Stimulated activated CD4-positive, alpha-beta T cell treated with anti-CD3 and anti-CD28 coated beads, Interleukin-1b, Interleukin-23, amount 100 ng/mL, for 24 hours (primary cell): ENCODE measurements around the gene IDE.
"Not testable (repeated sequence)": the region's sequence is repeated elsewhere in the genome, so short reads cannot be mapped to it uniquely, and the experiment has no call there.

Experiments used
- DNase-seq, 4 experiments: peaks; one replicate each; pipeline ENCODE4 v3.0.0-alpha.2; 2020; ENCODE audit warnings: low read depth in 4 of 4, low spot score in 1 of 4

Gene IDE

DNA sequence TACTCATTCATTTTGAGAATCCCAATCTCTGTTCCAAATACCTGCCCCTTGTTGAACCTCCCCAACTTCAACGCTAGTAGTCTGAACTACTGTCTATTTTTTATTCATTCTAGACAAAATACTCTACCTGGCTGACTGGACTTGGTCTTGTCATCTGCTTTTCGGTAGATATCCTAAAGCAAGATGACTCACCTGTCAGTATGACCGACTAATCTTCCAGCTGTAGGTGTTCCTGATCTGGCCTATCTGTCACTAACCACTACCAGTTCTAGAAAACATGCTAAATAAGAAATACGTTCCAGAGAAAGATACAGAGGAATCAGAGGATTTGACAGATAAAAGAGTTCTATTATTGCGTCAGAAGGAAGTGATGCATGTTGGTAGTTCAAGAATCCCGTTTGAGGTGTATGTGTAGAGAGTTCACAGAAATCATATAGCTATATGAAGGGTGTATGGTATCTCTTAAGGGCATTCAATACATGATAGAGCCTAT, 81.1 kb downstream of the IDE start:
- DNase-seq, result no peak

DNA sequence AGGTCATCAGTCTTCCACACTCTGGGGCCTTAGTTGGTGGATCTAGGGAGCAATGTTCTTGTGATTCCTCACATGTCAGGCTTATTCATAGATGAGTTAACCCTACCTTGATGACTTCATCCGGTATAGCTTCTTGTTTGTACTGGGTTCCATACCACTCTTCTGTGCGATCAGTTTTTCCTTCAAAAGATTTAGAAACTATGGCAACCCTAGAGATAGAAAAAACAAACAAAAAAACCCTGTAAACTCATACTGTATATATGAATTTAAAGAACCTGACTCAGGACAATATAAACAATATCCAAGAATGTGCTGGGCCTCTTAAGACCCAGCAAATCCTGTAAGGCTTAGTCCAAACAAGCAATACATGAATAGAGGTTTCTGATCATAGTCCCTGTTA, 83.5 kb downstream of the IDE start:
- no peak for DNase-seq

DNA sequence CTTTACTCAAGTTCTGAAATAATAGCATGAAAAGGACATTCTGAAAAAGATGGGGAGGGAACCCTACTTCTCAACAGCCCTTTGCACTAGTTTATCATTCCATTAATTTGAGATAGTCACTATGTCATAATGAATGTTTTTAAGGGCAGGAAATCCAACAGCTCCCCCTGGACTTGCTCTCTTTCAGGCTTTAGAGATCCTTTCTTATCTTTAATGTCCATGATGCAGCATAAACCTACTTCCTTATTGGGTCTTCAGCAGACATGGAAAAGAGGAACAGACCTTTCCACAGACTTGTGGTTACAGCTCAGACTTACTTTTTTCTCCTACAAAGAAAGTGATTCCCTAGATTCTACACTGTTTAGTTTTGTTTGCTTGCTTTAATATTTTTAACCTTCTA, 87.3 kb downstream of the IDE start:
- DNase-seq, result no peak

DNA sequence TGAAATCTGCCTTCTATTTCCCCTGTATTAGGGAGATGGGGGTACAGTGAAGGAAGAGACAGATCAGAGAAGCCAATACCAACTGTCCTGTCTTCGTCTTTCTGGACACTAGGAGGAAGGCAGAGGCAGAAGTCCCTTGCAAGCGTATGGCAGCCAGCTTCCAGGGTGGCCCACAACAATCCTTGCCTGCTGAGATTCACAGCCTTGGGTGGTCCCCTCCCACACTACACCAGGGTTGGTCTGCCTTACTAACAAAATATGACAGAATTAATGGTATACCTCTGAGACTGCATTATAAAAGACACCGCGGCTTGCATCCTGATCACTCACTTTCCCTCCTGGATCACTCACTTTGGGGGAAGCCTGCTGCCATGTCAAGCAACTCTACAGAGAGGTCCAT, 90.4 kb downstream of the IDE start:
- no peak for DNase-seq

DNA sequence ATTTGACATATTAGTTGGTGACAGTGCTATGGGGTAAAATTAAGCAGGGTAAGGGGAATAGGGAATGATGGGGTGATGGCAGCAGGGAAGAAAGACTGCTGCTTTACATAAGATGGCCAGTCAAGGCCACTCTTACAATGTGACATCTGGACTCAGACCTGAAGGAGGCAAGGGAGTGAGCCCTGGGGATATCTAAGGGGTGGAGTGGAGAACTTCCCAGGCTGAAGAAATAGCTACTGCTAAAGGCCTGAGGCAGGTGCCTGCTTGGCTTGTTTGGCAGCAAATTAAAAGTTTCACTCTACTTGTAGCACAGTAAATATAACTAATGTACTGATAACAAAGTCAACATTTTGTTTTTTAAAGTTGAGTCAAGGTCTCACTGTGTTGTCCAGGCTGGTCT, 93.5 kb downstream of the IDE start:
- no peak for DNase-seq

DNA sequence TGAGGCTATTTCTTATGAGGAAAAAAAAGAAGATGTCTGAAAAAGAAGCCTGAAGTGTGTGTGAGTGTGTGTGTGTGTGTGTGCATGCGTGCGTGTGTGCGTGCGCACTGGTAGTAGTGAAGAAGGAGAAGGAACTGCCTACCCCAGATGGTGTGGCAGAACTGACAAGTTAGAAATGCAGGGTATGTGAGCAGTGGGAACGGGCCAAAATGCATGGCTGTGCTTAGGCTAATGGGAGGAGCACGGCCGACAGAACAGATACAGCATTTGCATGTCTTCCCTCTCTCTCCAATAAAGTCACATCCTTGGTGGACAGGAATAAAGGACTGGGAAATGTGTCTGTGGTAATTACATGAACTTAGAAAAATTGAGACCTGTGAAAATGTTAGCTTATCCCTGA, 94.3 kb downstream of the IDE start:
- no peak for DNase-seq

DNA sequence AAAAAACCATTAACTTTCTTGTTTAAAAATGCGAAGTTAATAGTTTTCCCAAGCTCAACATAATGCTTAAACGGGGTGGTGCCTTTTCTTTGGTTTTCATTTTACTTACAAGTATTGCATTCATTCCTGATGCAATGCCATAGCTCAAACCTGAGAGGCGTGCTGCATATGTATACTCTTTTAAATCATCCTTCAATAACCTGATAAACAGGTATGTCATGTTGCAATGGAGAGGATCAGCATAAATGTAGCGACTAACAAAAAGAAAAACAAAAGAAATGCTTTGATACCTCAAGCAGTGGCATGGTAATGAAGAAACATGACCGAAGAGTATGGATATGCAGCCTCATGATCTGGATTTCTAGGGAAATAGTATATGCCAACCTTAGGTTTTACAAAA, 95.4 kb downstream of the IDE start:
- no peak for DNase-seq

DNA sequence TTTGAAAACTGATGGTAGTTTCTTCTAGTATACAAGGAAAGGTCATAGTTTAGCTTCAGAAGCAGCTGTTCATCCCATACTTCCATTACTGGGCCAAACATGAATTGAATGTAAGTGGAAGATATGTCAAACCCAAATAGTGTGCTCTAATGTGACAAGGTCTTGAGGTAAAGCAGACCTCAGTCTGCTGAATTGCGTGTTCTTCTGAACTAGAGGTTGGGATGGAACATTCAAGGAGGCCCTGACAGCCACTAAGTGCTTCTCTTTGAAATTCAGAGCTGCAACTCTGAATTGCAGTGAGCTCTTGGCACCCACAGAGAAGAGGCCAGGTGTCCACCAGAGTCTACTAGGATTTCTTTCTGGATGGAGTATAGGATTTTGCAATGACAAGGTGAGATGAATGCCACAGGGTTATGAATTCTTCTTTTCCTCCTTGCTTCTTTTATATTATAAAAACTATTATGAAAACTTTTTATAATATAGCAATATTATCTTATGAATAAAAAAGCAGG, 98.5 kb downstream of the IDE start:
- DNase-seq, result no peak

DNA sequence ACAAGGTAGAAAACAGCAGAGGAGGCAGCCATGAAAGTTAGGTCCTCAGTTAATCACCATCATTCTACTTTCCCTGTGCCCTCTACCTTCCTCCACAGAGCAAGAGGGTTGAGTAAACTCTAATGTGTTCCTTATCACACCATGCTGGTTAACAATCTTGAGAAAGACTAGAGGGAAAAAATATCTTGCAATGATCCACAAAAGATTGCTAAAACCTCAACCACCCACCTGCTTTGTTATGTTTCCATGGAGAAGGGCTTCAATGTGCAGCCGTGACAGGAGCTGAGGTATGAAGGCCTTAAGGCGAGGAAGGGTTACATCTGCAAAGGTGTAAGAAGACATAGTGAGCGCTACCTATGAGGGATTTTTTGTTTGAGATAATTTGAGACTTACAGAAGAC, 103.9 kb downstream of the IDE start:
- DNase-seq, result no peak

DNA sequence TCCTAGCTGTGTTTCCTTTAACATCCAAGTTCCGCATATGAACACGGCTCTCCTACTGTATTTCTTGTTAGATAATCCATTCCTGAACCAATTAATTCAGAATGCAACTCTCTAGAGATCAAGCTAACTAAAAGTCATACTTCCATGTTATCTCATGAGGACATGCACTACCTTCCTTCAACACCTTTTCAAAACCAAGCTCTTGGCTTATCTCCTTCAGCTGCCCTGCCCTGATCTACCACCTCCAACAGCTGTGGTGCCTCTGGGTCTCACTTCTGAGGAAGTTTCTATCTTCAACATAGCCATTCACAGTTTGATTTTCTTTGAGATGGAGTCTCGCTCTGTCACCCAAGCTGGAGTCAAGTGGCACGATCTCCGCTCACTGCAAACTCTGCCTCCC, 109.5 kb downstream of the IDE start:
- DNase-seq, result no peak

DNA sequence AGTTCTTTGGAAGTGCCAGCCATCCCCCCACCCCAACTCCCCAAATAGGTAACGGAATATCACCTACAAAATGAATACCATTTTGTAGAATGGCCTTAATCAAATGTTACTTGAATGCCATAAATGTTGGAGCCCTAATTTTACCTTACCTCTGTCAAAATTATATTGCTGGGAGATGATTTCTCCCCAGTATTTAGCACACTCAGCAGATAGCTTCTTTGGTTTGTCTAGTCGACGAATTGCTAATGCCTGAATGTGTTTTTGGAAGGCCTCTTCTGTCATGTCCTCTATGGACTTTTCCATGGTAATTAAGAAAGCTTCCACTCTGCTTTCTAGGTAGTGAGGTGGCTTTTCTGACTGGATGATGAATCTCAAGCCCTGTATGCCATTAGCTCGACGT, 110.3 kb downstream of the IDE start:
- no peak for DNase-seq

DNA sequence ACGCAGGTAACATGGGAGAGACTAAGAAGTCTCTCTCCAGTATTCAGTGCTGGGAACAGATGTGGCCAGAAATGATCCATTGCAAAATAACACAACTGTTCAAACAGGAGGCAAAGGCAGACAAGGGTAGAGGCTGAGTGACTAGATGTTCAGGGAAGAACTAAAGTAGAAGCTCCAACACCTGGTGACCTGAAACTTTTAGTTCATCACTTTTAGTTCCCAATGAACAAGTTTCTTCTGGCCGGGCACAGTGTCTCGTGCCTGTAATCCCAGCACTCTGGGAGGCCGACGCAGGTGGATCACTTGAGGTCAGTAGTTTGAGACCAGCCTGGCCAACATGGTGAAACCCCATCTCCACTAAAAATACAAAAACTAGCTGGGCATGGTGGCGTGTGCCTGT, 118.9 kb downstream of the IDE start:
- not testable (repeated sequence) for DNase-seq

DNA sequence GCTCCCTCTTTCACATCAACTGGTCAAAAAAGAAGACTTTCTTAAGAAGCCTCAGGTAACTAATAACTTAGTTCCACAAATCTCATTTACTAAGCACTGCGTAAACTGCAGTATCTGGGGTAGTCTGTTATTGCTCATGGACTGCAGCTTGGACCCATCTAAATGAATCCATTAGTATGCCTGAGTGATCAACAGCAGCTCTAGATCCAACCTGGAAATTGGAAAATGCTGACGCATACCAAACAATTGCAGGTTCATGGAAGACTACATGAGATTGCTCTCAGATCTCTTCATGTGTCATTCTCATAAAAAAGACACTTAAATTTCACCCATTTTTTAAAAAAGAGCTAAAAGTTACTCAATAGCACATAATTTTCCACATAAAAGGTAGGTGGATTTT, 121.6 kb downstream of the IDE start:
- DNase-seq, result no peak

DNA sequence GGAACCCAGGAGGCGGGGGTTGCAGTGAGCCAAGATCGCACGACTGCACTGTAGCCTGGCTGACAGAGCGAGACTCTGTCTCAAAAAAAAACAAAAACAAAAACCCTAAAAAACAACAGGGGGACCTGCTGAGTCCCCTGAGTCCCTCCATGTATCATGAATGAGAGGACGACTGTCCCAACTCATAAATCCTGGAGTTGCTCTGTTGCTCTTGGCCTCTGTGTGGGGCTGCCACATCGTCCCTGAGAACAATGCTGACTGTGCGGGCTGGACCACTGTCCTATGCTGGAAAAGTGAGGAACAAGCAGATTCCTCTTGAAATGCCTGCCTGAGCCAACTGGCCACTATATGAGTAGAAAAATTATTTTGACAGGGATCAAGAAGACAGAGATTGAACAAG, 122.5 kb downstream of the IDE start:
- no peak for DNase-seq

DNA sequence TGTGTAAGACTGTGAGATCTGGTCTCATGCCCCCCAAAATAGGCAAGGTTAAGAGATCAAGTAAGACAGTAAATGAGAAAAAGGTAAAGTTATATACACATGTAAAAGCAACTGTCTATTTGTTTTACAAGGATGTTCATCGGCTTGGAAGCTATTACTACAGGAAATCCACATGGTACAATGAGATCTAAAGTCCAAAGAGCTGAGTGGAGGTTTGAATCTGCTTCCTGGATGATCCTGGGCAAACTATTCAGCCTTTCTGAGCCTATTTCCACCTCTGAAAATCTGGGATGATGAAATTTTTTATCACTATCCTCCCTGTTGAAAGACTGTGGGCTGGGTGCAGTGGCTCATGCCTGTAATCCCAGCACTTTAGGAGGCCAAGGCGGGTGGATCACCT, 123.0 kb downstream of the IDE start:
- no peak for DNase-seq

DNA sequence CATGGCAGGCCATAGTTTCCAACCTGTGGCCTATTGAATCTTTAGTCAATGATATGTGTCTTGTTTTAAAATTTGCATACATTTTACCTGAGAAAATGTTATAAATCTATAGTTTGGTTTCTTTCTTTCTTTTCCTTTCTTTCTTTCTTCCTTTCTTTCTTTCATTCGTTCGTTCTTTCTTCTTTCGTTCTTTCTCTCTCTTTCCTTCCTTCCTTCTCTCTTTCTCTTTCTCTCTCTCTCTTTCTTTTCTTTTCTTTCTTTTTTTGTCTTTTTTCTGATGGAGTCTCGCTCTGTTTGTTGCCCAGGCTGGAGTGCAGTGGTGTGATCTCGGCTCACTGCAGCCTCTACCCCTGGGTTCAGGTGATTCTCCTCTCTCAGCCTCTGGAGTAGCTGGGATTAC, 133.3 kb downstream of the IDE start:
- DNase-seq, result no peak

DNA sequence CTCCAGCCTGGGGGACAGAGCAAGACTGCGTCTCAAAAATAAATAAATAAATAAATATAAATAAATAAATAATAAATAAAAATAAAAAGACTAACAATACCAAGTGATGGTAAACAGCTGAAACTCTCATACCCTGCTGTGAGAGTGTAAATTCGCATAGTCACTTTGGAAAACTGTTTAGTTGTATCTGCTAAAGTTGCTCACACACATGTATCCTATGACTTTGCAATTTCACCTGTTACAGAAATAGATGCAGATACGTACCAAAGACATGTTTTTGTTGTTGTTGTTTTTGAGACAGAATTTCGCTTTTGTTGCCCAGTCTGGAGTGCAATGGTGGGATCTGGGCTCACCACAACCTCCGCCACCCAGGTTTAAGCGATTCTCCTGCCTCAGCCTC, 135.7 kb downstream of the IDE start:
- no peak for DNase-seq

DNA sequence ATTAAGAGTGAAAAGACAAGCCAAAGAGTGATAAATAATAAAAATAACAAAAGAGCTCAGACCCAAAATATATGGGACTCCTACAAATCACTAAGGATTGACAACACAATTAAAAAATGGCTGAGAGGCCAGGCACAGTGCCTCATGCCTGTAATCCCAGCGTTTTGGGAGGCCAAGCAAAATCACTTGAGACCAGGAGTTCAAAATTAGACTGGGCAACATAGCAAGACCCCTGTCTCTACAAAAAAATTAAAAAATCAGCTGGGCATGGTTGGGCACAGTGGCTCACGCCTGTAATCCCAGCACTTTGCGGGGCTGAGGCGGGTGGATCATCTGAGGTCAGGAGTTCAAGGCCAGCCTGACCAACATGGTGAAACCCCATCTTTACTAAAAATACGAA, 137.3 kb downstream of the IDE start:
- no peak for DNase-seq

DNA sequence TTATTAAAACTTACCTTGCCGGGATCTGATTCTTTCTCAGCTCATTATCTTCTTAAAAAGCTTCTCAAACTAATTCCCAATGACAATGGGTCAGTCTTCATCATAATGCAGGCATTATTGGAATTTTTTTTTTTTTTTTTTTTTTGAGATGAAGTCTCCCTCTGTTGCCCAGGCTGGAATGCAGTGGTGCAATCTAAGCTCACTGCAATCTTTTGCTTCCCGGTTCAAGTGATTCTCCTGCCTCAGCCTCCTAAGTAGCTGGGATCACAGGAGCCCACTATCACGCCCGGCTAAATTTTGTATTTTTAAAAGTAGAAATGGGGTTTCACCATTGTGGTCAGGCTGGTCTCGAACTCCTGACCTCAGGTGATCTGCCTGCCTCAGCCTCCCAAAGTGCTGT, 137.8 kb downstream of the IDE start:
- DNase-seq, result not testable (repeated sequence)

DNA sequence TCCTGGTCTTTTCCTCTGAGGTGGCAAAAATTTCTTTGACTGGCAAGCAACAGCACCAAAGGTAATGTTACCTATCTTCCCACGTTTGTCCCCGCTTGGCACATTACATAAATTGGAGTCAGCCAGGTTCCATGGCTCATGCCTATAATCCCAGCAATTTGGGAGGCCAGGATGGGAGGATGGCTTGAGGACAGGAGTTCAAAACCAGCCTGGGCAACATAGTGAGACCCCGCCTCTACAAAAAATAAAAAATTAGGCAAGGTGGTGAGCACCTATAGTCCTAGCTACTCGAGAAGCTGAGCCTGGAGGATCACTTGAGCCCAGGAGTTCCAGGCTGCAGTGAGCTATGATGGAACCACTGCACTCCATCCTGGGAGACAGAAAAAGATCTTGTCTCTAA, 139.5 kb downstream of the IDE start:
- no peak for DNase-seq

DNA sequence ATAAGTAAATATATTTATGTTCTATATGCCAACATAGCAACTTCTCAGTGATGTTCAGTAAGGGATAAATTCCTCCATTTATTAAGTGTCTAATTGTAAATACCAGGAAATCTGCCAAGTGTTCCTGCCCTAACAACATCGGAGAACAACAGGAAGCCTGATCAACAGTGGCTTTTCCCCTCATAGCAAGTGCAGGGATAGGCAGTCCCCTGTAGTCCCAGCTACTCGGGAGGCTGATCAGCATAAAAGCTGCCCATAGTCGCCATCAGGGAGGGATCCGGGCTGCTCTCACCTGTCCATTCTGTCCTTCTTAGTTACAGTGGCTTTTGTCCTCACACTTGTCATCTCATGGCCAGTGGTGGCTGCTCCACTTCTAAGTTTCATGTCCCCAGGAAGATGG, 141.3 kb downstream of the IDE start:
- no peak for DNase-seq

DNA sequence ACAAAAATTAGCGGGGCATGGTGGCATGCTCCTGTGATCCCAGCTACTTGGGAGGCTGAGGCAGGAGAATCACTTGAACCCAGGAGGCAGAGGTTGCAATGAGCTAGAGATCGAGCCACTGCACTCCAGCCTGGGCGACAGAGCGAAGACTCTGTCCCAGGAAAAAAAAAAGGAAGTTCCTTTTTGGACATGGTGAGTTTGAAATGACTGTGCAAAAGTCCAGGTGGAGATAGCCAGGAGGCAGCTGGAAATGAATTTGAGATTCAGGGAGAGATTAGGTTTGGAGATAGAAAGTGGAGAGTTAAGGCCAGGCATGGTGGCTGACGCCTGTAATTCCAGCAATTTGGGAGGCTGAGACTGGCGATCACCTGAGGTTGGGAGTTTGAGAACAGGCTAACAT, 143.8 kb downstream of the IDE start:
- no peak for DNase-seq

DNA sequence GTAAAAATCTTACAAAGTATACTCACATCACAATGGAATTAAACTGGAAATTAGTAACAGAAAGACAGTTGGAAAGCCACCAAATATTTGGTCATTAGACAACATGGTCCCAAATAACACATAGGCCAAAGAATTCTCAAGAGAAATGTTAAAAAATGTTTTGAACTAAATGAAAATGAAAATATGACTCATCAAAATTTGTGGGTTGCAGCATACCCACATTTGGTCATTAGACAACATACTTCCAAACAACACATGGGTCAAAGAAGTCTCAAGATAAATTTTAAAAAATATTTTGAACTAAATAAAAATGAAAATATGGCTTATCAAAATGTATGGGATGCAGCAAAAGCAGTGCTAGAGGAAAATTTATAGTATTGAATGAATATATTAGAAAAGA, 152.3 kb downstream of the IDE start:
- no peak for DNase-seq
